Skeletal muscle cell (primary cell): Measurements from ENCODE around the gene AP1S1.

Source experiments
- DNase-seq: peaks from one replicate; pipeline ENCODE4 v3.0.0-alpha.2; 2010; ENCODE audit warnings: low read depth
- H3K4me3 ChIP-seq: 2 replicates; pipeline ENCODE4 v1.5.1; 2011; ENCODE audit warnings: low read depth, mild to moderate bottlenecking, control low read depth, low read length, moderate library complexity

The AP1S1 gene

GRCh38 chr7:101168412-101169049 is 14.3 kb downstream of the AP1S1 start:
- no peak overlapping the region for H3K4me3 ChIP-seq
- DNase-seq: no peak

- peak overlapping the region; percentile 20 for H3K4me3 ChIP-seq
- DNase-seq: no peak
Measured at GRCh38 chr7:101169110-101169837, 15.0 kb downstream of the AP1S1 start.

GRCh38 chr7:101169838-101170551 is 15.7 kb downstream of the AP1S1 start:
- peak overlapping the region; percentile 20 for H3K4me3 ChIP-seq
- DNase-seq: no peak

- DNase-seq: no peak
- no peak overlapping the region for H3K4me3 ChIP-seq
Measured at GRCh38 chr7:101170617-101171441, 16.6 kb downstream of the AP1S1 start.

GRCh38 chr7:101171442-101171837 is 17.2 kb downstream of the AP1S1 start:
- H3K4me3 ChIP-seq: no peak overlapping the region
- DNase-seq: no peak

- peak overlapping the region; percentile 16 for H3K4me3 ChIP-seq
- no peak for DNase-seq
Measured at GRCh38 chr7:101172005-101172853, 18.0 kb downstream of the AP1S1 start.

- H3K4me3 ChIP-seq: peak overlapping the region; percentile 27
- no peak for DNase-seq
Measured at GRCh38 chr7:101172854-101173751, 18.8 kb downstream of the AP1S1 start.

- no peak for DNase-seq
- H3K4me3 ChIP-seq: peak overlapping the region; percentile 27
Measured at GRCh38 chr7:101173752-101174244, 19.5 kb downstream of the AP1S1 start.

- H3K4me3 ChIP-seq: no peak overlapping the region
- no peak for DNase-seq
Measured at GRCh38 chr7:101174322-101174854, 20.1 kb downstream of the AP1S1 start.

- H3K4me3 ChIP-seq: no peak overlapping the region
- DNase-seq: no peak
Measured at GRCh38 chr7:101175664-101176063, 21.4 kb downstream of the AP1S1 start.

- H3K4me3 ChIP-seq: no peak overlapping the region
- no peak for DNase-seq
Measured at GRCh38 chr7:101177644-101178043, 23.4 kb downstream of the AP1S1 start.

- DNase-seq: no peak
- no peak overlapping the region for H3K4me3 ChIP-seq
Measured at GRCh38 chr7:101179117-101179516, 24.8 kb downstream of the AP1S1 start.

GRCh38 chr7:101179713-101180112 is 25.4 kb downstream of the AP1S1 start:
- no peak for DNase-seq
- no peak overlapping the region for H3K4me3 ChIP-seq

GRCh38 chr7:101180130-101180755 is 26.0 kb downstream of the AP1S1 start, which contains the start of gene NAT16:
Gene NAT16 (minus strand): TSS chr7:101180293. CDS start chr7:101174807, 5,486 bp downstream.
- DNase-seq: no peak
- no peak within 1 kb of the TSS for H3K4me3 ChIP-seq

- DNase-seq: no peak
- no peak overlapping the region for H3K4me3 ChIP-seq
Measured at GRCh38 chr7:101185258-101185839, 31.1 kb downstream of the AP1S1 start.

GRCh38 chr7:101186194-101186593 is 31.9 kb downstream of the AP1S1 start:
- no peak for DNase-seq
- H3K4me3 ChIP-seq: no peak overlapping the region
